Lower lobe of right lung (tissue), 2 donors: ENCODE measurements around the gene PDE4D. TPM values are rescaled to one million over a fixed set of nuclear protein-coding genes. Genes with fewer than 3 reads are reported as not detected.

ENCODE experiments used
- ATAC-seq, 2 donors: fragments of 200-7000 bp; cut with Tn5 transposase; one replicate each; pipeline ENCODE4 v1.9.1; 2020 to 2022; ENCODE audit warnings: mild to moderate bottlenecking in 2 of 2, moderate library complexity in 2 of 2
- DNase-seq: peaks from one replicate; pipeline ENCODE4 v3.0.0-alpha.2; 2020
- H3K27ac ChIP-seq: fragments of 200-600 bp; one replicate; pipeline ENCODE4 v1.8.0; 2022
- H3K27me3 ChIP-seq: fragments of 200-600 bp; one replicate; pipeline ENCODE4 v1.8.0; 2022; ENCODE audit warnings: low read depth
- H3K36me3 ChIP-seq: fragments of 200-600 bp; one replicate; pipeline ENCODE4 v1.8.0; 2022; ENCODE audit warnings: mild to moderate bottlenecking
- H3K4me1 ChIP-seq: fragments of 200-600 bp; one replicate; pipeline ENCODE4 v1.8.0; 2022
- H3K4me3 ChIP-seq: fragments of 200-600 bp; one replicate; pipeline ENCODE4 v1.8.0; 2022; ENCODE audit warnings: mild to moderate bottlenecking
- H3K9me3 ChIP-seq: fragments of 200-600 bp; one replicate; pipeline ENCODE4 v1.8.0; 2022
- intact Hi-C: fragments of 100-400 bp; cut with DNase I; formaldehyde crosslinking; loops from one replicate; pipeline ENCODE4 v1.11.0; 2022
- total RNA-seq: library from RNA; stranded (reverse); fragmentation: NEBNext Ultra II Directional; extraction: Animal tissue kit (Norgen Biotek cat#: 25700); gene quantifications from one replicate; pipeline ENCODE4 v1.2.1, GENCODE V29; 2021
- TF ChIP-seq, protein P1 (sequence below): fragments of 200-600 bp; IDR thresholded peaks from one replicate; pipeline ENCODE4 v1.8.0; 2022; ENCODE audit warnings: antibody characterized with exemption, mild to moderate bottlenecking
- donor health status: DM: no; HTN: yes; CAD: no; lungs with severe emphysema.

The PDE4D gene
- total RNA-seq, 1 donor from 2014 or later = 71.3 TPM

DNA sequence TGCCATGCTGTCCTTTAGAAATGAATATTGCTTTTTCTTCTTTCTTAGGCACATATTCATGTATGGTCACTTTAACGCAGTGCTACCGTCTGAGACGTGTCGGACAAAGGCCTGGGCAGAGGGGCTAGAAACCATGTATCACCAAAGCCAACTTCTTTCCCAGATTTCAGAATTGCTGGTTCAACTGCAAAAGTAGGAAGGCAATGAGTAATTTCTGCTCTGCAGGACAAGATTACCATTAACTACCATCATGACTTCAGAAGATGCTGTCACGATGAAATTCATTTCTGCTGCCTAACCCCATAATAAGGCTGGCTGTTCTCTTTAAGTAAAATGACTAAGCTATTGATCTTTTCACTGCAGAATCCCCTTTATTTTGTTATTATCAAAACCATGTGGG lies 306.7 kb downstream of the PDE4D start:
- Histone ChIP-seq H3K4me1 (peaks cover 5% of the 10 kb centered on the region), H3K27ac (peak overlapping the region; percentile 37), H3K36me3 (no peaks in the 10 kb centered on the region), H3K4me3 (peak overlapping the region; percentile 52), H3K27me3 (no peaks in the 10 kb centered on the region), H3K9me3 (no peaks in the 10 kb centered on the region)
- no peak for DNase-seq
- ATAC-seq = no peak
- TF ChIP-seq, protein P1, sequence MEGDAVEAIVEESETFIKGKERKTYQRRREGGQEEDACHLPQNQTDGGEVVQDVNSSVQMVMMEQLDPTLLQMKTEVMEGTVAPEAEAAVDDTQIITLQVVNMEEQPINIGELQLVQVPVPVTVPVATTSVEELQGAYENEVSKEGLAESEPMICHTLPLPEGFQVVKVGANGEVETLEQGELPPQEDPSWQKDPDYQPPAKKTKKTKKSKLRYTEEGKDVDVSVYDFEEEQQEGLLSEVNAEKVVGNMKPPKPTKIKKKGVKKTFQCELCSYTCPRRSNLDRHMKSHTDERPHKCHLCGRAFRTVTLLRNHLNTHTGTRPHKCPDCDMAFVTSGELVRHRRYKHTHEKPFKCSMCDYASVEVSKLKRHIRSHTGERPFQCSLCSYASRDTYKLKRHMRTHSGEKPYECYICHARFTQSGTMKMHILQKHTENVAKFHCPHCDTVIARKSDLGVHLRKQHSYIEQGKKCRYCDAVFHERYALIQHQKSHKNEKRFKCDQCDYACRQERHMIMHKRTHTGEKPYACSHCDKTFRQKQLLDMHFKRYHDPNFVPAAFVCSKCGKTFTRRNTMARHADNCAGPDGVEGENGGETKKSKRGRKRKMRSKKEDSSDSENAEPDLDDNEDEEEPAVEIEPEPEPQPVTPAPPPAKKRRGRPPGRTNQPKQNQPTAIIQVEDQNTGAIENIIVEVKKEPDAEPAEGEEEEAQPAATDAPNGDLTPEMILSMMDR = no peak
- intact Hi-C loops = no loop called here

DNA sequence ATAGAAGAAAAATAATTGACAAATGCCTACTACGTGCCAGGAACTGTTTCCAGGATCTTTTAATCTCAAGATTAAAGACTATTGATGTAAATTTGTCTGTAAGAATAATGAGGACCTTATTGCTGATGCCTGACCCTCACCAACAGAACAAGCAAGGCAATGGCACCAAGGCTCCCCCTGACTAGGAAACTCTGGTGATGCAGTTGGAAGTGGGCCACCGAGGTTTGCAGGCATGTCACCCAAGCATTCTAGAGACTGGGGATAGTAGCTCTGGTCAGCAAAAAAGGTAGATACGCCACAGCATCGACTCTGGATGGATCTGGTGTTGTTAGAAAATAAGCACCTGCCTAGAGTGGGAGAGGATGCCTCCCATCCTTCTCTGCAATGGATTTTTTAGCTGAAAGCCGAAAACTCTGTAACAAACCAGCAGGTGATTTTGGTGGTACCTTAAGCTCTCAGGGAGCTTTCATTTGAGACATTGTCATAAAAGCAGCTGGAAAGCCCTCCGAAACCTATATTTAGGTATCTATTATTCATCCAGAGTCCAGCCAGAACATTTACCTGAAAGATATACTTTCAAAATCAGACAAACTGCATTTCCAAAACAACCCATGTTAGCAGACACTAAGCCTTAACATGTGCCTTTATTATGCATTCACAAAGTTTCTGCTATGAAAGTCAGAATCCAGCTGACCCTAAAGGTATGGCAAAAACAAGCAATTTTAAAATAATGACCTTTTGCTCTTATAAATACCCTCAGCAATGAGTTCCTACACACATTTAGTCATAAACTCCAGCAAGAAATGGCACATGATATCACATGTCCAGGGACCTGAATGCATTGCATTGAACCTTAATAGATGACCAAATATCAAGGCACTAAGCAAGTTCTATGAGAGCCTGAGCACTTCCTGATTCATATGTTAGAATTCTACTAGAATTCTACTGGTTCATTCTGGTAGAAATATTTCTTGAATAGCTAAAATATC lies 308.4 kb downstream of the PDE4D start:
- ATAC-seq (peak in 1 of 2 donors; percentile 25), DNase-seq (peak; percentile 39)
- TF ChIP-seq, protein P1 = no peak
- peaks cover 5% of the 10 kb centered on the region for H3K4me1 ChIP-seq
- H3K27me3 ChIP-seq = no peaks in the 10 kb centered on the region
- H3K4me3 ChIP-seq = peak overlapping the region; percentile 52
- H3K36me3 ChIP-seq = no peaks in the 10 kb centered on the region
- H3K27ac ChIP-seq = peak overlapping the region; percentile 34
- intact Hi-C loops = no loop called here
- no peaks in the 10 kb centered on the region for H3K9me3 ChIP-seq

DNA sequence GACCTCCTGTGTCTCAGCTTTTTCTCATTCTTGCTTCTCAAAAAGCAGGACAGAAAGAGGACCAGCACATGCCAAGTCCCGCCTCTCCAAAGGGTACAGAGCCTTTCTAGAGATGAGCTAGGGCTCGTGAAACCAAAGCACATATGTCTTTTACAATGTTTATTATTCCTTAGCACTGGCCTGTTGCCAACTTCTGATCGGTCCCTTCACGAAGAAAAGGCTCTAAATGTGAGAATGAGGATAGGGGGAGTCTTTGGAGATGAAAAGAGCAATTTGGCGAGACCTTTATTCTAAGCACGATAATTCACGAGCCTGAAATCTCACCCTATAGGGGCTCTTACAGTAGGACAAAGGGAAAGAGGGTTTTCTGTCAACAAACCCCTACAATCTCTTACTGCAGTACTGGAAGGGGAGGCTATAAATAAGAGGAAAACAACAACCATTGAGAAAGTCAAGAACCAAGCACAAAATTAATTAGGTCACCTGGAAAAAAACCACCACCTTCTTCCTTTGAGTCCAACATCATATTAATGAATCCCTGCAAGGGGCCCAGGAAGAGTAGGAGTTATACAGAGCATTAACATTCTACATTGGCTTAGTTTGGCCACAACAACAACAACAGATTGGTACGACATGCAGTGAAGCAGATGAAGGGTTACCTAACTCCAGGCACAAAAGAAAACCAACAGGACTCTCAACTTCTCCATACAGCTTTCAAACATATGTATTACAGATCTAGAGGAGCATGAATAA lies 309.5 kb downstream of the PDE4D start:
- Histone ChIP-seq H3K27ac (peak overlapping the region; percentile 34), H3K4me1 (peaks cover 5% of the 10 kb centered on the region), H3K27me3 (no peaks in the 10 kb centered on the region), H3K4me3 (peak overlapping the region; percentile 52), H3K9me3 (no peaks in the 10 kb centered on the region), H3K36me3 (no peaks in the 10 kb centered on the region)
- DNase-seq = peak; percentile 42
- TF ChIP-seq, protein P1 = no peak
- intact Hi-C loops = no loop called here
- ATAC-seq = no peak

DNA sequence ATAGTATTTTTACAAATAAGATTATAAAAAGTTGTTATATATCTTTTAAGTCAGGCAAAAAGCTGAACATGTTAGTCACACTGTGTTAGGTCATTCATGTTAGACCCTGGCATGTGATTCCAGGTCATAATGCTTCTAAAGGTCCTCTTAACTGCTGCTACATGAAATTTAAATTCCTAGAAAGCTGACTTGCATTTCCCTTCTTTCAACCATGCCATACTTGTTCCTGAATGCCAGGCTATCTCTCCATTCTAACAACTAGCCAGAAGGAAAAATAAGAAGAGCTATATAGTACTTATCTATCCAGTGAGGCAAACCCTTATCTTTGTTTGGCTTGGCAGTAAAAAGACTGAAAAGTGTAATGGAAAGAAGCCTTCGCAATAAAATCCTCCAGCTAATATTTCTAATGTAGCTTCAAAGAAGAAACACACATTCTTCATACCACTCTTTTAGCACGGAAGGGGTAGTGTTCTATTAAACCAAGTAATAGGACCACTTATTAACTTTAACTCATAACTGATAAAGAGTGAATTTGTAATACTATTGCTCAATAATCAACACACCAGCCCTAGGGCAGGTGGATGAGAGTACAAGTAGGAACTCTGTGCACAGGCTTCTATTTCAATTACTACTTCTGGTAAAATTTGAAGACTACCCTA lies 310.2 kb downstream of the PDE4D start:
- peak overlapping the region; percentile 34 for H3K27ac ChIP-seq
- intact Hi-C loops = no loop called here
- DNase-seq = no peak

More for the DNA sequence above, 310.2 kb downstream of the PDE4D start:
- Histone ChIP-seq H3K9me3 (no peaks in the 10 kb centered on the region), H3K27me3 (no peaks in the 10 kb centered on the region), H3K36me3 (no peaks in the 10 kb centered on the region), H3K4me3 (peak overlapping the region; percentile 52), H3K4me1 (peaks cover 5% of the 10 kb centered on the region)
- TF ChIP-seq, protein P1 = no peak
- peak; percentile 71 to 75 for ATAC-seq
